ENCODE results near the gene DNAH14.
A peak's percentile ranks its signal among the peaks of the same experiment; 100 is the strongest.

Gene DNAH14

DNA sequence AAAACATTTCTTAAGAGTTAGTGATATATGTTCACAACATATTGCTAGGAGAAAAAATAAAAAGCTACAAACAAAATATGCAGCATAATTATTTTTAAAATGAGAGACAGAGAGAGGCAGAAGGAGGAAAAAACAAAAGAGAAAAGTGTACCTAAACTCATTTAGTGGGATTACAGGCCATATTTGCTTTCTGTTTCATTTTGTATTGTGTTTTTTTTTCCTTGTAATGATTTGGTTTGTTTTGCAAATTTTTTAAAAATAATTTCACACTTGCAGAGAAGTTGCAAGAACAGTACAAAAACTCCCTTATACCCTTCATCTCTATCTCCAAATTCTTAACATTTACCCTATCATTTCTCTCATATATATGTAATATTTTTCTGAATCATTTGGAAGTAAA is 433.3 kb downstream of the DNAH14 start:
- Histone ChIP-seq H3K9me3 (replicated peaks; ENCODE audit: insufficient read depth, low read length) (no peaks in the 10 kb centered on the region), H3K9me2 (replicated peaks; ENCODE audit: insufficient read depth, low read length) (no peaks in the 10 kb centered on the region), H4K20me1 (ENCODE audit: insufficient read depth, low read length) (no peaks in the 10 kb centered on the region), H2AFZ (ENCODE audit: low read length) (peak overlapping the region; percentile 58), H3K9ac (ENCODE audit: low read length) (no peak overlapping the region), H3K4me3 (ENCODE audit: low read length) (peak overlapping the region; percentile 12; the same call in 1 of the 2 replicates), H3K4me2 (ENCODE audit: low read depth, low read length) (peak overlapping the region; percentile 38), H3K27me3 (replicated peaks; ENCODE audit: insufficient read depth, low read length) (no peaks in the 10 kb centered on the region), H3K27ac (ENCODE audit: low read length) (no peak overlapping the region), H3K4me1 (ENCODE audit: low read length) (no peaks in the 10 kb centered on the region), H3K36me3 (replicated peaks; ENCODE audit: insufficient read depth, low read length) (no peaks in the 10 kb centered on the region), H3F3A (ENCODE audit: insufficient read depth, low read length) (no peaks in the 10 kb centered on the region), H3K79me2 (ENCODE audit: low read length) (no peaks in the 10 kb centered on the region)
- TF ChIP-seq CTCF (IDR thresholded peaks at IDR 0.05; ENCODE audit: low read length) (no peak), EZH2phosphoT487 (IDR thresholded peaks at IDR 0.05; ENCODE audit: low read length) (no peak), EZH2 (optimal IDR thresholded peaks at IDR 0.05; ENCODE audit: low read depth, low read length) (no peak)
- peak; percentile 28 for DNase-seq

DNA sequence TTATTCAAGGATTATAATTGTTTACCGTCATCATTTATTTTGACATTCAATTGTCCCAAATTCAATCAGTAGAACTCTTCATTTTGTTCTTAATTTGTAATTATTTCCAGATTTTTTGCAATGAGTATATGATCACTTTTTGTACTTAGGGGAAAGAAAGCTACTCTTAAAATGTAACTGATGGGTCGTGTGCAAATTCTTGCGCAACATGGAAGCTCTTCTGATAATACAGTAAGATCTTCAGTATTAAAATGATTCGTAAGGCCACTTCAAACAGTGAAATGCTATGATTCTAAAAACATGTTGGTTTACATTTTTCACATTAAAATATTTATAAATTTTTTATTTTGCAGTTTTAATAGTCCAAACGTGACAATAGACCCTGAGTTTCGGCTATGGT is 435.0 kb downstream of the DNAH14 start:
- no peaks in the 10 kb centered on the region for H3F3A ChIP-seq (ENCODE audit: insufficient read depth, low read length)
- no peaks in the 10 kb centered on the region for H3K79me2 ChIP-seq (ENCODE audit: low read length)
- H3K9me2 ChIP-seq (replicated peaks; ENCODE audit: insufficient read depth, low read length) = no peaks in the 10 kb centered on the region
- H3K9me3 ChIP-seq (replicated peaks; ENCODE audit: insufficient read depth, low read length) = no peaks in the 10 kb centered on the region
- no peaks in the 10 kb centered on the region for H3K36me3 ChIP-seq (replicated peaks; ENCODE audit: insufficient read depth, low read length)
- H2AFZ ChIP-seq (ENCODE audit: low read length) = no peak overlapping the region
- H3K27me3 ChIP-seq (replicated peaks; ENCODE audit: insufficient read depth, low read length) = no peaks in the 10 kb centered on the region
- no peaks in the 10 kb centered on the region for H4K20me1 ChIP-seq (ENCODE audit: insufficient read depth, low read length)
- H3K27ac ChIP-seq (ENCODE audit: low read length) = no peak overlapping the region
- no peak overlapping the region for H3K4me3 ChIP-seq (ENCODE audit: low read length)
- no peak for DNase-seq
- H3K9ac ChIP-seq (ENCODE audit: low read length) = no peak overlapping the region
- H3K4me2 ChIP-seq (ENCODE audit: low read depth, low read length) = no peak overlapping the region
- no peak for TF ChIP-seq EZH2phosphoT487 (IDR thresholded peaks at IDR 0.05; ENCODE audit: low read length)
- TF ChIP-seq EZH2 (optimal IDR thresholded peaks at IDR 0.05; ENCODE audit: low read depth, low read length) = no peak
- no peak for TF ChIP-seq CTCF (IDR thresholded peaks at IDR 0.05; ENCODE audit: low read length)
- no peaks in the 10 kb centered on the region for H3K4me1 ChIP-seq (ENCODE audit: low read length)

- Histone ChIP-seq H3K4me2 (ENCODE audit: low read depth, low read length) (no peak overlapping the region), H4K20me1 (ENCODE audit: insufficient read depth, low read length) (no peaks in the 10 kb centered on the region), H3K36me3 (replicated peaks; ENCODE audit: insufficient read depth, low read length) (no peaks in the 10 kb centered on the region), H3K79me2 (ENCODE audit: low read length) (no peaks in the 10 kb centered on the region), H3F3A (ENCODE audit: insufficient read depth, low read length) (no peaks in the 10 kb centered on the region), H3K9me3 (replicated peaks; ENCODE audit: insufficient read depth, low read length) (no peaks in the 10 kb centered on the region), H3K27me3 (replicated peaks; ENCODE audit: insufficient read depth, low read length) (no peaks in the 10 kb centered on the region), H2AFZ (ENCODE audit: low read length) (no peak overlapping the region), H3K27ac (ENCODE audit: low read length) (no peak overlapping the region), H3K9ac (ENCODE audit: low read length) (no peak overlapping the region), H3K9me2 (replicated peaks; ENCODE audit: insufficient read depth, low read length) (no peaks in the 10 kb centered on the region), H3K4me1 (ENCODE audit: low read length) (no peaks in the 10 kb centered on the region), H3K4me3 (ENCODE audit: low read length) (no peak overlapping the region)
- DNase-seq = no peak
- TF ChIP-seq EZH2phosphoT487 (IDR thresholded peaks at IDR 0.05; ENCODE audit: low read length) (no peak), EZH2 (optimal IDR thresholded peaks at IDR 0.05; ENCODE audit: low read depth, low read length) (no peak), CTCF (IDR thresholded peaks at IDR 0.05; ENCODE audit: low read length) (no peak)
Measured at GRCh38 chr1:225366018-225366417, 436.5 kb downstream of the DNAH14 start.

Data from MM.1S (cell line).